ENCODE measurements around the gene TFAP2D. TPM values are rescaled to one million over a fixed set of nuclear protein-coding genes. Genes with fewer than 3 reads are reported as not detected.

The TFAP2D gene
- total RNA-seq, 2 donors from 2014 or later = not detected

DNA sequence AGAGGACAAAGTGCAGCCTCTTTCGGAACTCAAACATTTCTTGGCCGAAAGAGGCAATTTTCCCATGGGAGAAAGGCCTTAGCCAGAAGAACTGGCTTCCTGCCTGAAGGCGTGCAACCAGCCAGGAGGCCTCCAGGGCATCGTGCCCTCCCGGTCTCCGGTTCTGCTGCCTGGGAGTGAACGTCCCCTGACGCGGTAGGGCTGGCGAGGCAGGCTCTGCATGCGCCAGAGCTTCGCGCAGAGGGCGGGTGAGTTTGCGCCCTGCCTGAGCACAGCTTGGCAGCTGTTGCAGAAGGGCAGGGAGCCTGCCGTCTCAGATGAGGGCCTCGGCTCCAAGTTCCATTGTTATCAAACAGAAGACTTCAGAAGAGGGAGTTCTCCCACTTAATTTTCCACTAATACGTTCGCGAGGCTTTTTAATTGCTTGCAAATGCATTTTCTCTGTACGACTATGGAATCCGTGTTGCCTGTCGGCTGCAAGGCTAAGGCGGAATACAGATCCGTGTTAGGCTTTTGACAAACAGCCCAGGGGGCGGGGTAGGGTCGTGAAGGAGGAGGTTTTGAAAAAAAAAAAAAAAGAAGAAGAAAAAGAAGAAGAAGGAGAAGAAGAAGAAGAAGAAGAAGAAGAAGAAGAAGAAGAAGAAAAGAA, 5.5 kb upstream of the TFAP2D start:
- Histone ChIP-seq H3K27me3 (replicated peaks; ENCODE audit: insufficient read depth) (peaks cover 3% of the 10 kb centered on the region), H3K27ac (no peak overlapping the region), H3K36me3 (no peaks in the 10 kb centered on the region), H3K4me1 (replicated peaks) (no peaks in the 10 kb centered on the region), H3K9me3 (no peaks in the 10 kb centered on the region), H3K4me3 (no peak overlapping the region)
- TF ChIP-seq, protein P1, sequence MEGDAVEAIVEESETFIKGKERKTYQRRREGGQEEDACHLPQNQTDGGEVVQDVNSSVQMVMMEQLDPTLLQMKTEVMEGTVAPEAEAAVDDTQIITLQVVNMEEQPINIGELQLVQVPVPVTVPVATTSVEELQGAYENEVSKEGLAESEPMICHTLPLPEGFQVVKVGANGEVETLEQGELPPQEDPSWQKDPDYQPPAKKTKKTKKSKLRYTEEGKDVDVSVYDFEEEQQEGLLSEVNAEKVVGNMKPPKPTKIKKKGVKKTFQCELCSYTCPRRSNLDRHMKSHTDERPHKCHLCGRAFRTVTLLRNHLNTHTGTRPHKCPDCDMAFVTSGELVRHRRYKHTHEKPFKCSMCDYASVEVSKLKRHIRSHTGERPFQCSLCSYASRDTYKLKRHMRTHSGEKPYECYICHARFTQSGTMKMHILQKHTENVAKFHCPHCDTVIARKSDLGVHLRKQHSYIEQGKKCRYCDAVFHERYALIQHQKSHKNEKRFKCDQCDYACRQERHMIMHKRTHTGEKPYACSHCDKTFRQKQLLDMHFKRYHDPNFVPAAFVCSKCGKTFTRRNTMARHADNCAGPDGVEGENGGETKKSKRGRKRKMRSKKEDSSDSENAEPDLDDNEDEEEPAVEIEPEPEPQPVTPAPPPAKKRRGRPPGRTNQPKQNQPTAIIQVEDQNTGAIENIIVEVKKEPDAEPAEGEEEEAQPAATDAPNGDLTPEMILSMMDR (IDR thresholded peaks at IDR 0.05) = no peak
- no peak for TF ChIP-seq POLR2AphosphoS5 (IDR thresholded peaks at IDR 0.05)
- no peak for TF ChIP-seq POLR2A (IDR thresholded peaks at IDR 0.05)
- WGBS = 2% methylated on average over 27 of the region's 27 CpGs
- DNase-seq (ENCODE audit: low spot score) = no peak
- intact Hi-C loops (cut with DNase I) = no loop called here

DNA sequence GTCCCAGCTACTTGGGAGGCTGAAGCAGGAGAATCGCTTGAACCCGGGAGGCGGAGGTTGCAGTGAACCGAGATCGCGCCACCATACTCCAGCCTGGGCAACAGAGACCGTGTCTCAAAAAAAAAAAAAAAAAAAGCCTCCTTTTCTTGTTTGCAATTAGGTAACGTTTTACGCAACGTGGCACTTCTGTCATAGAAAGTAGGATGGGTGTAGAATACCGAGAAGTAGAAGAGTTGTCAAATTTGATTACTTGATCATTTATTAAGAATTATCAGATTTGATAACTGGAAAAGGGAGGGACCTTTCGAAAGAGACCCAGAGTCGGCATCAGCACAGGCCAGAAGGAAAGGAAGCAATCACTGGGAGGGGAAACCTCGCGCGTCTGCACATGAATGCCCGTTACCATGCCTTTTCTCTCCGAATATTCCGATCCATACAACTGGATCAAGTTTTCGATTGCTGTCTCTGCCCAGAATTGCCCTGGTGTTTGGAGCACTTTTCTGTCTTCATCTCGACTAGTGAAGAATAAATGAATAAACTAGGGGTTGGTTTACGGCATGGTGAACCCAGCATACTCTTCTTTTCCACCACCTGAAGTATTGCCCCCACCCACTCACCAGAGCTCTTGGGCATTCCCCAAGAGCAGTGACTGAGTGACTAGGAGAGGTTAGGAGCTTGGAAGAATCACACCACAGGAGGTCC, 4.5 kb upstream of the TFAP2D start:
- H3K4me3 ChIP-seq = no peak overlapping the region
- intact Hi-C loops (cut with DNase I) = no loop called here
- H3K9me3 ChIP-seq = no peaks in the 10 kb centered on the region
- no peak overlapping the region for H3K27ac ChIP-seq
- H3K27me3 ChIP-seq (replicated peaks; ENCODE audit: insufficient read depth) = peaks cover 3% of the 10 kb centered on the region
- no peaks in the 10 kb centered on the region for H3K36me3 ChIP-seq
- DNase-seq (ENCODE audit: low spot score) = no peak
- TF ChIP-seq, protein P1 (IDR thresholded peaks at IDR 0.05) = no peak
- no peak for TF ChIP-seq POLR2AphosphoS5 (IDR thresholded peaks at IDR 0.05)
- no peak for TF ChIP-seq POLR2A (IDR thresholded peaks at IDR 0.05)
- WGBS = 8% methylated on average over 22 of the region's 22 CpGs
- H3K4me1 ChIP-seq (replicated peaks) = no peaks in the 10 kb centered on the region

DNA sequence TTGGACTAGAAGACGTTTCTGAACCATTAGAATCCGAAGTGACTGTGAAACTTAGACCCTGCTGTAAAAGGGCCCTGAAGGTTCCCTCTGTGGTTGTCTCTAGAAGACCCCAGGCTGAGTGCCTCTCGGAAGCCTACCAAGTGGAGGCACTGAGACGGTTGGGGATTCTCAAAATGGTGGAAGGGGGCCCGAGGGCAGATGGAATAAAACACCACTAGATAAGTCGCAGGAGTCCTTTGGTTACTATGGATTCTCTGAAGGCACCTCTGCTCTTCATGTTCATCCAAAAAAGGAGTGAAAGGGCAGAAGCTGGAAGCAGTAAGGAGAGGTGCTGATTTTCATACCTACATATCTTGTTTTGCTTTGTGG, 4.0 kb upstream of the TFAP2D start:
- intact Hi-C loops (cut with DNase I) = no loop called here
- H3K27ac ChIP-seq = no peak overlapping the region
- no peaks in the 10 kb centered on the region for H3K4me1 ChIP-seq (replicated peaks)
- H3K4me3 ChIP-seq = no peak overlapping the region
- no peak for DNase-seq (ENCODE audit: low spot score)
- no peak for TF ChIP-seq POLR2AphosphoS5 (IDR thresholded peaks at IDR 0.05)
- no peak for TF ChIP-seq POLR2A (IDR thresholded peaks at IDR 0.05)
- TF ChIP-seq, protein P1 (IDR thresholded peaks at IDR 0.05) = no peak
- H3K36me3 ChIP-seq = no peaks in the 10 kb centered on the region
- peaks cover 6% of the 10 kb centered on the region for H3K27me3 ChIP-seq (replicated peaks; ENCODE audit: insufficient read depth)
- WGBS = 12% methylated on average over 6 of the region's 6 CpGs
- no peaks in the 10 kb centered on the region for H3K9me3 ChIP-seq

DNA sequence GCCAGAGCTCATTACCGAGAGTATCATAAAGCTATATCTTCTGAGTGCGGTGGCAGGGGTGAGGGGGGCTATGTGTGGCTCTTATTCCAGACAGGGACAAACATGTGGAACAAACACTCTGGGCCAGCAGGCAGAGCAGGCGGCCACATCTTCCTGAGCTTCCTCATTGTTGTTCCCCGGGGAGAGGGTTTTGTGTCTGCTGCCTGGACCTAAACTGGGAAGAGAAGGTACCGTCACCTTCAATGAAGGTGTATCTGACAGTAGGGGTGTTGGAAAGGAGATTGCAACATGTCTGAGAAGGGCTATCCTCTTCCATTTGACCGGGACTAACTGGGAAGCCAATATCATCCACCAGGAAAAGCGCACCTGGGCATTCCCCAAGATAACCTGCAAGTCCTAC, 1.6 kb upstream of the TFAP2D start:
- Histone ChIP-seq H3K4me1 (replicated peaks) (no peaks in the 10 kb centered on the region), H3K27ac (no peak overlapping the region), H3K9me3 (no peaks in the 10 kb centered on the region), H3K4me3 (no peak overlapping the region), H3K27me3 (replicated peaks; ENCODE audit: insufficient read depth) (peaks cover 16% of the 10 kb centered on the region), H3K36me3 (no peaks in the 10 kb centered on the region)
- intact Hi-C loops (cut with DNase I) = no loop called here
- no peak for DNase-seq (ENCODE audit: low spot score)
- WGBS = 7% methylated on average over 4 of the region's 7 CpGs
- TF ChIP-seq, protein P1 (IDR thresholded peaks at IDR 0.05) = no peak
- TF ChIP-seq POLR2A (IDR thresholded peaks at IDR 0.05) = no peak
- TF ChIP-seq POLR2AphosphoS5 (IDR thresholded peaks at IDR 0.05) = no peak

DNA sequence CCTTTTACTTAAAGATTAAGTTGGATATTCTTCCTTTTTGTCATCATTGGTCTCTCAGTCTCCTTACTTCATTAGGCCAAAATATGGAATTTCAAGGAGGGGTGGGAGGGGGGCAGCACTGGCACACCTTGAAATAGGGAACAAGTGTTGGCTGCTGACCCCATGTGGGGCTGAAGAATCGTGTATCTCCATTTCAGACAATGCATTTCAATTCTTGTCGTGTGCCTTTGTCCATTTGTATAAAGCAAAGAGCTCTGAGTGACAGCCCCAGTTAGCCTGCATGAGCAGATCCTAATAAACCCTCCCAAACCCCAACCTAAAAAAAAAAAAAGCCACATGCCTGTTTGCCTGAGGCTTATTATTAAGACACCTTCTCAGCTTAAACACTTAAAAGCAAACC, 1.0 kb upstream of the TFAP2D start:
- intact Hi-C loops (cut with DNase I) = no loop called here
- DNase-seq (ENCODE audit: low spot score) = no peak
- Histone ChIP-seq H3K9me3 (no peaks in the 10 kb centered on the region), H3K27ac (no peak overlapping the region), H3K4me3 (no peak overlapping the region), H3K27me3 (replicated peaks; ENCODE audit: insufficient read depth) (peaks cover 16% of the 10 kb centered on the region), H3K4me1 (replicated peaks) (no peaks in the 10 kb centered on the region), H3K36me3 (no peaks in the 10 kb centered on the region)
- TF ChIP-seq POLR2A (IDR thresholded peaks at IDR 0.05) (no peak), POLR2AphosphoS5 (IDR thresholded peaks at IDR 0.05) (no peak)
- TF ChIP-seq, protein P1 (IDR thresholded peaks at IDR 0.05) = no peak
- WGBS = 7% methylated on average over 2 of the region's 2 CpGs

Measured in prostate gland (tissue), 2 donors.